Measurements from ENCODE around the gene DPP8. TPM values are rescaled to one million over a fixed set of nuclear protein-coding genes. Genes with fewer than 3 reads are reported as not detected.

Gene DPP8
- polyA plus RNA-seq, 1 donor from 2014 or later = 18.6 TPM

DNA sequence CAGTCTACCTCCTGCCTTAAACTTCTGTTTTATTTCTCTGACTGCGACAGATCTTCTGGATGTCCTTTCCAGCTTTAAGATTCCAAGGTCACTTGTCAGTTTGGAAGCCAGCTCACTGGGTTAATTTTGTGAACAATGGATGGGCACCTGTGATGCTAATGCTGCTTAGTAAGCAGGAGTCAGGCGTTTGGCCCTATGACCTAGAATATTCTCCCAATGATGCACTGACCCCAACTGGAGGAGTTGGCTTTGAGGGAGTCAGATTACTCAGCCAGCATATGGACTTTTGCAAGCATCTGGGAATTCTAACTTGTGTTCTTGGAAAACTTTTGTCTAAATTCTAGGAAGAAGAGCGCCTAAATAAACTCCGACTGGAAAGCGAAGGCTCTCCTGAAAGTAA is 40.8 kb upstream of the DPP8 start:
- H3K4me3 ChIP-seq (ENCODE audit: low read length) = no peak overlapping the region
- H3K27ac ChIP-seq (ENCODE audit: low read length) = no peak overlapping the region
- TF ChIP-seq EZH2 (IDR thresholded peaks at IDR 0.05; ENCODE audit: borderline replicate concordance, insufficient read depth, low read length, poor library complexity, severe bottlenecking) (no peak), POLR2AphosphoS5 (IDR thresholded peaks at IDR 0.05) (no peak), EP300 (conservative IDR thresholded peaks at IDR 0.05; ENCODE audit: poor library complexity, severe bottlenecking) (no peak), MXI1 (conservative IDR thresholded peaks at IDR 0.05; ENCODE audit: poor library complexity, severe bottlenecking) (no peak), RAD21 (conservative IDR thresholded peaks at IDR 0.05) (no peak), TAF1 (IDR thresholded peaks at IDR 0.05; ENCODE audit: low read depth) (no peak), SMC3 (conservative IDR thresholded peaks at IDR 0.05; ENCODE audit: poor library complexity) (no peak)
- TF ChIP-seq, protein P1, sequence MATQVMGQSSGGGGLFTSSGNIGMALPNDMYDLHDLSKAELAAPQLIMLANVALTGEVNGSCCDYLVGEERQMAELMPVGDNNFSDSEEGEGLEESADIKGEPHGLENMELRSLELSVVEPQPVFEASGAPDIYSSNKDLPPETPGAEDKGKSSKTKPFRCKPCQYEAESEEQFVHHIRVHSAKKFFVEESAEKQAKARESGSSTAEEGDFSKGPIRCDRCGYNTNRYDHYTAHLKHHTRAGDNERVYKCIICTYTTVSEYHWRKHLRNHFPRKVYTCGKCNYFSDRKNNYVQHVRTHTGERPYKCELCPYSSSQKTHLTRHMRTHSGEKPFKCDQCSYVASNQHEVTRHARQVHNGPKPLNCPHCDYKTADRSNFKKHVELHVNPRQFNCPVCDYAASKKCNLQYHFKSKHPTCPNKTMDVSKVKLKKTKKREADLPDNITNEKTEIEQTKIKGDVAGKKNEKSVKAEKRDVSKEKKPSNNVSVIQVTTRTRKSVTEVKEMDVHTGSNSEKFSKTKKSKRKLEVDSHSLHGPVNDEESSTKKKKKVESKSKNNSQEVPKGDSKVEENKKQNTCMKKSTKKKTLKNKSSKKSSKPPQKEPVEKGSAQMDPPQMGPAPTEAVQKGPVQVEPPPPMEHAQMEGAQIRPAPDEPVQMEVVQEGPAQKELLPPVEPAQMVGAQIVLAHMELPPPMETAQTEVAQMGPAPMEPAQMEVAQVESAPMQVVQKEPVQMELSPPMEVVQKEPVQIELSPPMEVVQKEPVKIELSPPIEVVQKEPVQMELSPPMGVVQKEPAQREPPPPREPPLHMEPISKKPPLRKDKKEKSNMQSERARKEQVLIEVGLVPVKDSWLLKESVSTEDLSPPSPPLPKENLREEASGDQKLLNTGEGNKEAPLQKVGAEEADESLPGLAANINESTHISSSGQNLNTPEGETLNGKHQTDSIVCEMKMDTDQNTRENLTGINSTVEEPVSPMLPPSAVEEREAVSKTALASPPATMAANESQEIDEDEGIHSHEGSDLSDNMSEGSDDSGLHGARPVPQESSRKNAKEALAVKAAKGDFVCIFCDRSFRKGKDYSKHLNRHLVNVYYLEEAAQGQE (IDR thresholded peaks at IDR 0.05; ENCODE audit: borderline replicate concordance) = no peak
- TF ChIP-seq, protein P2, sequence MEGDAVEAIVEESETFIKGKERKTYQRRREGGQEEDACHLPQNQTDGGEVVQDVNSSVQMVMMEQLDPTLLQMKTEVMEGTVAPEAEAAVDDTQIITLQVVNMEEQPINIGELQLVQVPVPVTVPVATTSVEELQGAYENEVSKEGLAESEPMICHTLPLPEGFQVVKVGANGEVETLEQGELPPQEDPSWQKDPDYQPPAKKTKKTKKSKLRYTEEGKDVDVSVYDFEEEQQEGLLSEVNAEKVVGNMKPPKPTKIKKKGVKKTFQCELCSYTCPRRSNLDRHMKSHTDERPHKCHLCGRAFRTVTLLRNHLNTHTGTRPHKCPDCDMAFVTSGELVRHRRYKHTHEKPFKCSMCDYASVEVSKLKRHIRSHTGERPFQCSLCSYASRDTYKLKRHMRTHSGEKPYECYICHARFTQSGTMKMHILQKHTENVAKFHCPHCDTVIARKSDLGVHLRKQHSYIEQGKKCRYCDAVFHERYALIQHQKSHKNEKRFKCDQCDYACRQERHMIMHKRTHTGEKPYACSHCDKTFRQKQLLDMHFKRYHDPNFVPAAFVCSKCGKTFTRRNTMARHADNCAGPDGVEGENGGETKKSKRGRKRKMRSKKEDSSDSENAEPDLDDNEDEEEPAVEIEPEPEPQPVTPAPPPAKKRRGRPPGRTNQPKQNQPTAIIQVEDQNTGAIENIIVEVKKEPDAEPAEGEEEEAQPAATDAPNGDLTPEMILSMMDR (IDR thresholded peaks at IDR 0.05; ENCODE audit: poor library complexity, severe bottlenecking) = no peak
- H2AFZ ChIP-seq (ENCODE audit: low read depth, low read length) = no peak overlapping the region
- H3K9ac ChIP-seq (ENCODE audit: low read length) = no peak overlapping the region
- no peaks in the 10 kb centered on the region for H3K27me3 ChIP-seq (ENCODE audit: insufficient read depth, low read depth, low read length)
- no peaks in the 10 kb centered on the region for H3F3A ChIP-seq (ENCODE audit: insufficient read depth, low read length, poor library complexity, severe bottlenecking)
- no peaks in the 10 kb centered on the region for H3K9me3 ChIP-seq (ENCODE audit: low read length)
- H3K36me3 ChIP-seq (ENCODE audit: insufficient read depth, low read length) = no peaks in the 10 kb centered on the region
- no peak overlapping the region for H3K4me2 ChIP-seq (ENCODE audit: low read length)
- no peaks in the 10 kb centered on the region for H3K9me2 ChIP-seq (ENCODE audit: insufficient read depth, low read length)
- peaks cover 7% of the 10 kb centered on the region for H3K79me2 ChIP-seq (replicated peaks; ENCODE audit: insufficient read depth, low read length)
- no peaks in the 10 kb centered on the region for H4K20me1 ChIP-seq (ENCODE audit: insufficient read depth)

DNA sequence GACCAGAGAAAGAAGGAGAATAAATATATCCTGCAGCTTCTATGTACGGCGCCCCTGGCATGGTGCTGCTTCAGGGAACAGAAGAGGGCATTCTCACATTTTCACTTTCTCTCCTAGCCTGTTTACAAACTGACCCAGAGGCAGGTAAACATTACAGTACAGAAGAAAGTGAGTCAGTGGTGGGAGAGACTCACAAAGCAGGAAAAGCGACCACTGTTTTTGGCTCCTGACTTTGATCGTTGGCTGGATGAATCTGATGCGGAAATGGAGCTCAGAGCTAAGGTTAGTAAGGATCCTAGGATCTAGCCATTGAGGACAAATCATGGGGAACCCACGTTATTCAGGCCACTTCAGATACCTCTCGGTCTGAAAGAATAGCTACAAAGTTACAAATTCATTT is 39.1 kb upstream of the DPP8 start:
- TF ChIP-seq, protein P2 (IDR thresholded peaks at IDR 0.05; ENCODE audit: poor library complexity, severe bottlenecking) = no peak
- TF ChIP-seq EZH2 (IDR thresholded peaks at IDR 0.05; ENCODE audit: borderline replicate concordance, insufficient read depth, low read length, poor library complexity, severe bottlenecking) = no peak
- TF ChIP-seq POLR2AphosphoS5 (IDR thresholded peaks at IDR 0.05) = no peak
- no peak for TF ChIP-seq EP300 (conservative IDR thresholded peaks at IDR 0.05; ENCODE audit: poor library complexity, severe bottlenecking)
- no peak for TF ChIP-seq RAD21 (conservative IDR thresholded peaks at IDR 0.05)
- TF ChIP-seq SMC3 (conservative IDR thresholded peaks at IDR 0.05; ENCODE audit: poor library complexity) = no peak
- TF ChIP-seq, protein P1 (IDR thresholded peaks at IDR 0.05; ENCODE audit: borderline replicate concordance) = no peak
- no peak for TF ChIP-seq TAF1 (IDR thresholded peaks at IDR 0.05; ENCODE audit: low read depth)
- TF ChIP-seq MXI1 (conservative IDR thresholded peaks at IDR 0.05; ENCODE audit: poor library complexity, severe bottlenecking) = no peak
- no peaks in the 10 kb centered on the region for H3K36me3 ChIP-seq (ENCODE audit: insufficient read depth, low read length)
- no peak overlapping the region for H3K9ac ChIP-seq (ENCODE audit: low read length)
- no peak overlapping the region for H3K4me2 ChIP-seq (ENCODE audit: low read length)
- no peak overlapping the region for H2AFZ ChIP-seq (ENCODE audit: low read depth, low read length)
- peaks cover 16% of the 10 kb centered on the region for H3K79me2 ChIP-seq (replicated peaks; ENCODE audit: insufficient read depth, low read length)
- H4K20me1 ChIP-seq (ENCODE audit: insufficient read depth) = no peaks in the 10 kb centered on the region
- no peaks in the 10 kb centered on the region for H3K27me3 ChIP-seq (ENCODE audit: insufficient read depth, low read depth, low read length)
- H3K9me2 ChIP-seq (ENCODE audit: insufficient read depth, low read length) = no peaks in the 10 kb centered on the region
- no peaks in the 10 kb centered on the region for H3F3A ChIP-seq (ENCODE audit: insufficient read depth, low read length, poor library complexity, severe bottlenecking)
- H3K9me3 ChIP-seq (ENCODE audit: low read length) = no peaks in the 10 kb centered on the region
- H3K27ac ChIP-seq (ENCODE audit: low read length) = no peak overlapping the region
- H3K4me3 ChIP-seq (ENCODE audit: low read length) = no peak overlapping the region
